Measurements from ENCODE around the gene SAFB.

SAFB gene

DNA sequence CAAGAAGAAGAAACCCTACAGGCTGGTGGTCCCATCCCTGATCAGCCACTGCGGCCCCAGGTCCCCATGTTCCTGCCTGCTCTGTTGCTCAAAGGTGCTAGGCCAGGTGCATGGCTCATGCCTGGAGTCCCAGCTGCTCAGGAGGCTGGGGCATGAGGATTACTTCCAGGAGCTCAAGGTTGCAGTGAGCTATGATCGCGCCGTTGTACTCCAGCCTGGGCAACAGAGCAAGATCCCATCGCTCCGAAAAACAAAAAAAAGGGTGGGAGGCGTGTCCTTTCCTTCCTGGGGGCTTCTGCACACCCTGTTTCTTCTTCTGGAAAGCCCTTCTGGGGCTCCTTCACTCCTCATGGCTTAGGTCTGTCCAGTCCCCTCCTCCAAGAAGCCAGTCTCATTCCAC, 43.2 kb upstream of the SAFB start:
- Histone ChIP-seq H3K27ac (ENCODE audit: poor library complexity, severe bottlenecking) (no peak overlapping the region), H3K9me3 (ENCODE audit: severe bottlenecking) (no peaks in the 10 kb centered on the region), H3K36me3 (ENCODE audit: low read depth) (no peaks in the 10 kb centered on the region), H3K4me1 (ENCODE audit: insufficient read depth, poor library complexity, severe bottlenecking) (peaks cover 5% of the 10 kb centered on the region), H3K4me3 (ENCODE audit: severe bottlenecking) (no peak overlapping the region), H3K27me3 (ENCODE audit: insufficient read depth, poor library complexity, severe bottlenecking) (no peaks in the 10 kb centered on the region)
- no peak for ATAC-seq (ENCODE audit: low read depth)
- DNase-seq (ENCODE audit: low spot score), result no peak
- TF ChIP-seq, protein P1, sequence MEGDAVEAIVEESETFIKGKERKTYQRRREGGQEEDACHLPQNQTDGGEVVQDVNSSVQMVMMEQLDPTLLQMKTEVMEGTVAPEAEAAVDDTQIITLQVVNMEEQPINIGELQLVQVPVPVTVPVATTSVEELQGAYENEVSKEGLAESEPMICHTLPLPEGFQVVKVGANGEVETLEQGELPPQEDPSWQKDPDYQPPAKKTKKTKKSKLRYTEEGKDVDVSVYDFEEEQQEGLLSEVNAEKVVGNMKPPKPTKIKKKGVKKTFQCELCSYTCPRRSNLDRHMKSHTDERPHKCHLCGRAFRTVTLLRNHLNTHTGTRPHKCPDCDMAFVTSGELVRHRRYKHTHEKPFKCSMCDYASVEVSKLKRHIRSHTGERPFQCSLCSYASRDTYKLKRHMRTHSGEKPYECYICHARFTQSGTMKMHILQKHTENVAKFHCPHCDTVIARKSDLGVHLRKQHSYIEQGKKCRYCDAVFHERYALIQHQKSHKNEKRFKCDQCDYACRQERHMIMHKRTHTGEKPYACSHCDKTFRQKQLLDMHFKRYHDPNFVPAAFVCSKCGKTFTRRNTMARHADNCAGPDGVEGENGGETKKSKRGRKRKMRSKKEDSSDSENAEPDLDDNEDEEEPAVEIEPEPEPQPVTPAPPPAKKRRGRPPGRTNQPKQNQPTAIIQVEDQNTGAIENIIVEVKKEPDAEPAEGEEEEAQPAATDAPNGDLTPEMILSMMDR (IDR thresholded peaks at IDR 0.05; ENCODE audit: poor library complexity, severe bottlenecking), result no peak

DNA sequence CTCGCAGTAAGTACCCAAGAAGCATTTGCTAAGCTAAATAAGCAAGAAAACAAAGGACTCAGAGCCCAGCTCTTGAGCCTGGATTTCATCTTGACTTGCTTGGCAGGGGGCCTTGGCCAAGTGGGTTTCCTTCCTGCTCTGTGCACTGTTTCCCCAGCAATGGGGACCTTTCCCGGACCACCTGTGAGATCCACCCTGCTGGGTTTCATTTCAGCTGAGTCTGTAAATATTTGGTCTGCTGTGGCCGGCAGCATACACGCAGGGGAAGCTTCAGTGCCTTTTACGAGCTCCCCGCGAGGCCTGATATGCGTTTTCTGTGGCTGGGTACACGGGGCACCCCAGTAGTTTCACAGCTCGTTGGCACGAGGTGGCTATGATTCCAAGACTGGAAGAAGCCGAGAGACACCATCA, 42.7 kb upstream of the SAFB start:
- Histone ChIP-seq H3K27me3 (ENCODE audit: insufficient read depth, poor library complexity, severe bottlenecking) (no peaks in the 10 kb centered on the region), H3K4me1 (ENCODE audit: insufficient read depth, poor library complexity, severe bottlenecking) (peaks cover 5% of the 10 kb centered on the region), H3K4me3 (ENCODE audit: severe bottlenecking) (no peak overlapping the region), H3K36me3 (ENCODE audit: low read depth) (no peaks in the 10 kb centered on the region), H3K27ac (ENCODE audit: poor library complexity, severe bottlenecking) (no peak overlapping the region), H3K9me3 (ENCODE audit: severe bottlenecking) (no peaks in the 10 kb centered on the region)
- ATAC-seq (ENCODE audit: low read depth) (no peak), DNase-seq (ENCODE audit: low spot score) (no peak)
- TF ChIP-seq, protein P1 (IDR thresholded peaks at IDR 0.05; ENCODE audit: poor library complexity, severe bottlenecking), result no peak

DNA sequence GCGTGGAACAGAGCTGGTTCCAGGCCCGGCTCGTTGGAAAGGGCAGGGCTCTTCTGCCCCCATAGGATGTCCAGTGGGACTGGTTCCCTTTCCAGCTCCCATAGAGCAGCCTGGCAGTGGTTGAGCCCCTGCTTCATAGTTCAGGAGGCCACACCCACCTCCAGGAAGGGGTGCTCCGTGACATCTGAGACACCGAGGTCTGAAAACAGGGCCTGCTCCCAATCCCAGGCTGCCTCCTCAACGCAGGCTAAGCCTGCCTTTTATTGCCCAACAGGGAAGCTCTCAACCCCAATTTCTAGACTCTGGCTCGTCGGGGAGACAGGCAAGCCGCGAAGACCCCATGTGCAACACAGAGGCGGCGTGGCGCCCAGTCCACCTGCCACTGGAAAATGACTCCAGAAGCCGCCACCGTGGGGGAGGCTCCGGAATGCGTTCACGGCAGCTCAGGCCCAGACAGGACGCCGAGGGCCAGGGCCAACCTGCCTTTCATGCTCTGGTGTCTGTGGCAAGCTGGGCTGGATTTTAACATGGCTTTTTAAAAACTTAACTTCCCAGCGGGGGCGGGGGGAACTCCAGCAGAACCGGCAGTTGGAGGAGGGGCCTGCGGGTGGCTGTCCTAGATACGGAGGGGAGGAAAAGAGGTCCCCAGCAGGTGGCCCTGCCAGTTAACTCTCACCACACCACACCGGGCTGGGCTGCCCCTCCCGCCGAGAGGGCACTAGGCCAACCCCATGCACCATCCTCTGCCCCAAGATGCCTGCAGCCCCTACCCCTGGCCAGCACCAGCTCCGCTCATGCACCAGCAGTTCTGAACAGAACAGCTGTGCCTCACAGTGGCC, 37.2 kb upstream of the SAFB start:
- no peaks in the 10 kb centered on the region for H3K27me3 ChIP-seq (ENCODE audit: insufficient read depth, poor library complexity, severe bottlenecking)
- H3K27ac ChIP-seq (ENCODE audit: poor library complexity, severe bottlenecking), result no peak overlapping the region
- peaks cover 20% of the 10 kb centered on the region for H3K36me3 ChIP-seq (ENCODE audit: low read depth)
- no peak for DNase-seq (ENCODE audit: low spot score)
- no peak overlapping the region for H3K4me3 ChIP-seq (ENCODE audit: severe bottlenecking)
- H3K4me1 ChIP-seq (ENCODE audit: insufficient read depth, poor library complexity, severe bottlenecking), result no peaks in the 10 kb centered on the region
- H3K9me3 ChIP-seq (ENCODE audit: severe bottlenecking), result no peaks in the 10 kb centered on the region
- no peak for ATAC-seq (ENCODE audit: low read depth)
- TF ChIP-seq, protein P1 (IDR thresholded peaks at IDR 0.05; ENCODE audit: poor library complexity, severe bottlenecking), result no peak

DNA sequence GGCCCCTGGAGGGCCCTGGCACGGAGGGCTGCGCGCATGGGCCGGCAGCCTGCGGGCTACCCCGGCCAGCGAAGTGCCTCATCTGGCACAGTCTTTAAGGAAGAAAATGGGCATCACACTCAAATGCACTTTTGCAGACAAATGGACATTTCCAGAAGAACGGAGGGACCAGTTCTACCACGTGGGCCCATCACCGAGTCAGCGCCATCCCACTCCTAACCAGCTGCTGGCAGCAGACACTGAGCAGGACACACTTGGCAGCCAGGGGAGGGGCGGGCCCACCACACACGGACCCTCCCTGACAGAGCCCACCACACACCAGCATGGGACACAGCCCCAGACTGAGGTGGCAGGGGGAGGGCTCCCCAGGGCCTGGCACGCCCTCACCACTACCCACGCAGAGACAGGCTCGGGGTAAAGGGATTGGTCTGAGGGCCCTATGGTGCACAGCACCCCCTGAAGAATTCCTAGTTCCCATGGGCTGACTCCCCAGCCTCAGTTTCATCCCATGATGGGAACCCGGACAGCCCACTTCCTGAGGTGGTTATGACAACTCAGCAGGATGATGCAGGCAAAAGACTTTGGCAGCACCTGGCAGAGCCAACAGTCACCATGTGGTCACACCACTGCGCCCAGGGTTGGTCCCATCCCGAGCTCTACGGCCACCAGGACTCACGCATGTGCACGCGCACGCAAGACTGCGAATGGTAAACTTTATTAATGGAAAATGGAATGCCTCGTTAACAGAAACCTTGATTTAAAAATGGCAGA, 36.4 kb upstream of the SAFB start:
- peaks cover 23% of the 10 kb centered on the region for H3K36me3 ChIP-seq (ENCODE audit: low read depth)
- DNase-seq (ENCODE audit: low spot score) (no peak), ATAC-seq (ENCODE audit: low read depth) (no peak)

More for the DNA sequence above, 36.4 kb upstream of the SAFB start:
- no peaks in the 10 kb centered on the region for H3K27me3 ChIP-seq (ENCODE audit: insufficient read depth, poor library complexity, severe bottlenecking)
- H3K4me3 ChIP-seq (ENCODE audit: severe bottlenecking), result no peak overlapping the region
- H3K9me3 ChIP-seq (ENCODE audit: severe bottlenecking), result no peaks in the 10 kb centered on the region
- H3K27ac ChIP-seq (ENCODE audit: poor library complexity, severe bottlenecking), result no peak overlapping the region
- TF ChIP-seq, protein P1 (IDR thresholded peaks at IDR 0.05; ENCODE audit: poor library complexity, severe bottlenecking), result no peak
- no peaks in the 10 kb centered on the region for H3K4me1 ChIP-seq (ENCODE audit: insufficient read depth, poor library complexity, severe bottlenecking)

Measured in RWPE2 (cell line).